HepG2 (cell line): ENCODE data around the gene NBEAL2. TPM values are rescaled to one million over a fixed set of nuclear protein-coding genes. Genes with fewer than 3 reads are reported as not detected.
A peak's percentile ranks its signal among the peaks of the same experiment; 100 is the strongest.

ENCODE experiments used
- AKAP8 ChIP-seq: sonication (generic); formaldehyde crosslinking; IDR thresholded peaks from 2 replicates; pipeline ENCODE4 v1.5.1; 2020; ENCODE audit warnings: mild to moderate bottlenecking, missing genetic modification reagents
- BCL6 ChIP-seq: IDR thresholded peaks from 2 replicates; pipeline ENCODE4 v1.6.1; 2016; ENCODE audit warnings: missing genetic modification reagents, missing compliant biosample characterization
- EP300 ChIP-seq, 3 experiments: sonication (generic) in 1 of 3; formaldehyde crosslinking in 1 of 3; IDR thresholded peaks; 2 replicates each; pipeline versions ENCODE4 v1.5.1 to v1.6.1; 2011 to 2020; ENCODE audit warnings: low read depth in 2 of 3, low read length in 2 of 3, borderline replicate concordance in 1 of 3, improper control_type of control experiment in 1 of 3, mild to moderate bottlenecking in 1 of 3, missing genetic modification reagents in 1 of 3, moderate library complexity in 1 of 3
- GABPB1 ChIP-seq: IDR thresholded peaks from 2 replicates; pipeline ENCODE4 v1.6.1; 2016; ENCODE audit warnings: mild to moderate bottlenecking, missing genetic modification reagents, moderate library complexity, missing compliant biosample characterization
- HDAC1 ChIP-seq: sonication (generic); formaldehyde crosslinking; IDR thresholded peaks from 2 replicates; pipeline ENCODE4 v1.5.1; 2020; ENCODE audit warnings: mild to moderate bottlenecking, missing genetic modification reagents
- MEIS2 ChIP-seq: sonication (generic); formaldehyde crosslinking; IDR thresholded peaks from 2 replicates; pipeline ENCODE4 v1.9.0; 2021; ENCODE audit warnings: mild to moderate bottlenecking, missing genetic modification reagents
- PAF1 ChIP-seq: IDR thresholded peaks from 2 replicates; pipeline ENCODE4 v1.6.1; 2016; ENCODE audit warnings: missing genetic modification reagents, missing compliant biosample characterization
- PBX2 ChIP-seq: IDR thresholded peaks from 2 replicates; pipeline ENCODE4 v1.6.1; 2016; ENCODE audit warnings: control low read depth
- RCOR2 ChIP-seq: IDR thresholded peaks from 2 replicates; pipeline ENCODE4 v1.6.1; 2016; ENCODE audit warnings: missing biosample characterization, missing genetic modification reagents
- RXRA ChIP-seq: sonication (generic); formaldehyde crosslinking; IDR thresholded peaks from 2 replicates; pipeline ENCODE4 v1.5.1; 2020; ENCODE audit warnings: missing genetic modification reagents
- SMYD3 ChIP-seq: sonication (generic); formaldehyde crosslinking; IDR thresholded peaks from 2 replicates; pipeline ENCODE4 v1.8.1; 2023; ENCODE audit warnings: mild to moderate bottlenecking, missing genetic modification reagents
- YEATS4 ChIP-seq: sonication (generic); formaldehyde crosslinking; IDR thresholded peaks from 2 replicates; pipeline ENCODE4 v1.4.0; 2020; ENCODE audit warnings: missing genetic modification reagents, borderline replicate concordance
- ZHX2 ChIP-seq, 2 experiments: sonication (generic) in 1 of 2; formaldehyde crosslinking in 1 of 2; IDR thresholded peaks; 2 replicates each; pipeline versions ENCODE4 v1.6.1 to v1.9.0; 2014 to 2022; ENCODE audit warnings: antibody characterized with exemption in 1 of 2, borderline replicate concordance in 1 of 2, inconsistent platforms in 1 of 2, low read depth in 1 of 2, missing genetic modification reagents in 1 of 2
- ZNF274 ChIP-seq: sonication (generic); formaldehyde crosslinking; IDR thresholded peaks from 2 replicates; pipeline ENCODE4 v1.5.1; 2020; ENCODE audit warnings: mild to moderate bottlenecking, missing genetic modification reagents
- ZNF430 ChIP-seq: sonication (generic); formaldehyde crosslinking; IDR thresholded peaks from 2 replicates; pipeline ENCODE4 v1.9.0; 2021; ENCODE audit warnings: mild to moderate bottlenecking, missing genetic modification reagents
- ZNF530 ChIP-seq: sonication (generic); formaldehyde crosslinking; IDR thresholded peaks from 2 replicates; pipeline ENCODE4 v1.5.0; 2020; ENCODE audit warnings: low read depth, mild to moderate bottlenecking, missing genetic modification reagents
- ZNF614 ChIP-seq: IDR thresholded peaks from 2 replicates; pipeline ENCODE4 v1.6.1; 2018; ENCODE audit warnings: missing biosample characterization, missing genetic modification reagents, inconsistent platforms, borderline replicate concordance
- ZNF710 ChIP-seq: sonication (generic); formaldehyde crosslinking; IDR thresholded peaks from 2 replicates; pipeline ENCODE4 v1.5.0; 2020; ENCODE audit warnings: mild to moderate bottlenecking, missing genetic modification reagents, borderline replicate concordance
- ZNF83 ChIP-seq: sonication (generic); formaldehyde crosslinking; IDR thresholded peaks from 2 replicates; pipeline ENCODE4 v1.4.0; 2020; ENCODE audit warnings: missing genetic modification reagents, mild to moderate bottlenecking, borderline replicate concordance
- polyA plus RNA-seq, 8 experiments: library from polyadenylated mRNA; depleted of rRNA in 3 of 8; stranded (reverse) in 7 of 8; unstranded in 1 of 8; fragments of >200 nt; fragmentation: Illumina TruSeq in 4 of 8; extraction: Trizol in 4 of 8; gene quantifications; 2 replicates each; pipeline versions ENCODE4 v1.2.1 to v1.2.3, GENCODE V29; 2011 to 2016; ENCODE audit warnings: low read depth in 4 of 8, missing spikeins in 1 of 8, mixed read lengths in 1 of 8; ENCODE audit not compliant: insufficient read depth in 1 of 8
- total RNA-seq, 5 experiments: library from RNA; depleted of rRNA; stranded (reverse); fragments of >200 nt; fragmentation: Illumina TruSeq; extraction: Trizol; gene quantifications; 2 replicates each; pipeline ENCODE4 v1.2.3, GENCODE V29; 2016; ENCODE audit warnings: low read depth in 1 of 5

NBEAL2 gene
- total and polyA plus RNA-seq, 2 of the 13 experiments (the other 11 are each of a cell fraction or from before 2014, with no cell fraction given) = 9.7 to 12.4 TPM

- TF ChIP-seq ZHX2 (IDR thresholded peaks at IDR 0.05; ENCODE audit: low read depth) (peak; percentile 27; the same call in 1 of the 2 replicates), ZHX2 (CRISPR knock-in tag; IDR thresholded peaks at IDR 0.05; ENCODE audit: borderline replicate concordance) (no peak), ZNF530 (no peak), AKAP8 (CRISPR knock-in tag) (0 out of 2 replicates have a peak, but pooled peaks have one; percentile 45), MEIS2 (CRISPR knock-in tag) (peak; percentile 21; the same call in 1 of the 2 replicates), YEATS4 (CRISPR knock-in tag) (peak; percentile 71; the same call in 1 of the 2 replicates), SMYD3 (CRISPR knock-in tag) (no peak), PBX2 (CRISPR knock-in tag) (no peak), ZNF614 (CRISPR knock-in tag) (peak; percentile 26; the same call in 1 of the 2 replicates), RXRA (CRISPR knock-in tag) (peak; percentile 70), ZNF274 (peak; percentile 83; the same call in 1 of the 2 replicates), ZNF430 (CRISPR knock-in tag) (no peak; the same call in 1 of the 2 replicates), EP300 (IDR thresholded peaks at IDR 0.05; ENCODE audit: low read depth in 2 of 2, low read length in 2 of 2) (no peak), EP300 (CRISPR knock-in tag; IDR thresholded peaks at IDR 0.05; ENCODE audit: borderline replicate concordance) (peak; percentile 17; the same call in 1 of the 2 replicates), BCL6 (peak; percentile 46), PAF1 (no peak), ZNF710 (CRISPR knock-in tag) (peak; percentile 29; the same call in 1 of the 2 replicates), RCOR2 (CRISPR knock-in tag) (no peak), HDAC1 (CRISPR knock-in tag) (peak; percentile 71; the same call in 1 of the 2 replicates), GABPB1 (CRISPR knock-in tag) (peak; percentile 76), ZNF83 (CRISPR knock-in tag) (peak; percentile 16; the same call in 1 of the 2 replicates)
Observed at GRCh38 chr3:46976326-46977190, 2.9 kb upstream of the NBEAL2 start, which contains the start of gene CCDC12 (continued).
